SKM-1 treated with dmso at 0.1 percent for 144 hours (cell line): ENCODE results near the gene CRYGN.

Source experiments
- DNase-seq: peaks from one replicate; lab custom pipeline; 2025; ENCODE audit not compliant: unreplicated experiment; lab: John Stamatoyannopoulos, UW

CRYGN gene

DNA sequence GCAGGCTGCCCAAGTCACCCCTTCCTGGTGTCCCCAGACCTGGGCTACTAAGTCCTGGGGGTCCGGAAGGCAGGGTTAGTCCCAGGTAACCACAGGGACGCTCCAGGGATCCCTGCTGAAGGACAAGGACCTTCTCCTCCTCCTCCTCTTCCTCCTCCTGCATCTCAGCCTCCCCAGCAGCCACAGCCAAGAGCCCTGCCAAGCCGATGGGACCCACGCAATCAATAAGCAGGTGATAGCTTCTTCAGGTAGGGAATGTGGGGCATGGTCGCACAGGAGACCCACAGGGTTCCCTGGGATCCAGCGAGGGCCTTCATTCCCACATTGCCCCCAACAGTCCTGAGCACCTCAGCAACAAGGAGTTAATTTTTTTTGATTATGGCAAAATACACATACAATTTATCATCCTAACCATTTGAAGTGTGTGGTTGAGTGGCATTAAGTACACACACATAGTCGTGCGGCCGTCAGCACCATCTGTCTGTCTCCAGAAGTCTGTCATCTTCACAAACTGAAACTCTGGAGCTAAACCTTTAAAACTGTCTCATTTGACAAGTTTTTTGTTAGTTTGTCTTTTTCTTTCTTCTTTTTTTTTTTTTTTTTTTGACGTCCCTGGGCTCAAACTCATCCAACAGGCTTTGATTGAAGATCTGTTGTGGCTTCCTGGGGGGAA lies 12.1 kb downstream of the CRYGN start:
- DNase-seq: no peak

DNA sequence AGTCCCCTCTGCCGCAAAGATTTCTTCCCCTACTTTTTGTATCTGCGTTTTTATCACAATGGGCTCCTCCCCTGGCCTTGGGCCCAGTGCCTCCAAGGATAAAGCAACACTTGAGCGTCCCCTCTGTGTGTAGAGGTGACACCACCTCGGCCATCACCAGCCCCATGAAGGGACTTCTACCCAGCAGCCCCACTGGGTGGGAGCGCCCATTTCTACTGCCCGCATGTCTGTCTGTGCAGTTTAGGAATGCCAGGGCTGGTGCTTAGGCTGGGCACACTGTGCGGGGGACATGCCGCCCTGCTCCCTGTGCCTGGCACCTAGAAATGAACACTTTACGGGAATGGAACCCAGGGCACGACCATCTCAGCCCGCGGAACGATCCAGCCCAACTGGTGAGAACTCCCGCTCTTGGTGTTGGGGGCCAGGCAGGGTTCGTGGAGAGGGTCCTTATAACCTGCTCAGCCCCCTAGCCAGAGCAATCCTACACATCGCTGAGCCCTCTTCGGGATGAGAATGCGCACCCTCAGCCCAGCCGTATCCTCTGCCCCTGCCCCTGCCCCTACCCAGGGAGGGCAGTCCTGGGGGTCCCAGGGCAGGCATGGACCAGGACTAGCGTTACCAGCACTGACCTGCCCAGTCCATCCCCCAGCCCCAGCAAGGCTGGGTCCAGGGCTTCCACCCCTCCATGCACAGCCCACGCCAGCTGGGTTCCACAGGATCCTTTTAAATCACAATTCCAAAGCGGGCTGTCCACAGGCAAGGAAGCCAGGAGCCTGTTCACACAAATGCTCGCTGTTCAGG lies 12.8 kb downstream of the CRYGN start:
- DNase-seq: no peak

DNA sequence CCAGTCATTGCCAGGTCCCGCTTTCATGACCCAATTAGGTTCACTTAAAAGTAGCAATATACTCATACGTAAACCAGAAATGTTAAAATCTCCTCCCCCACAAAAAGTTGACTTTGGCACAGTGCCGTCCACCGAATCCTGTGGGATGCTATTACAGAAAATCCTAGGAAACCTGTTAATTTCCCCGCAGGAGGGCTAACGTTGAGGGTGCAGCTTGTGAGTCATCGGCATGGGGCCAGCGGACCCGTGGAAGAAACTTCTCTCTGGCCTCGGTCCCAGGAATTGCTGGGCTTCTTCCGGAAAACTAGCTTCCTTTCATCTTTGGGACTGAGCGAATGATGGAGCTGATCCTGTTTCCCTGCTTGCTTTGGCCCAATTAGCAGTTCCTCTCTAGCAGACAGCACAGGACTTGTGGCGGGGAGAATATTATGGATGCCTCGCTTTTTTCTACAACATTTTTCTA lies 13.5 kb downstream of the CRYGN start:
- DNase-seq: no peak

DNA sequence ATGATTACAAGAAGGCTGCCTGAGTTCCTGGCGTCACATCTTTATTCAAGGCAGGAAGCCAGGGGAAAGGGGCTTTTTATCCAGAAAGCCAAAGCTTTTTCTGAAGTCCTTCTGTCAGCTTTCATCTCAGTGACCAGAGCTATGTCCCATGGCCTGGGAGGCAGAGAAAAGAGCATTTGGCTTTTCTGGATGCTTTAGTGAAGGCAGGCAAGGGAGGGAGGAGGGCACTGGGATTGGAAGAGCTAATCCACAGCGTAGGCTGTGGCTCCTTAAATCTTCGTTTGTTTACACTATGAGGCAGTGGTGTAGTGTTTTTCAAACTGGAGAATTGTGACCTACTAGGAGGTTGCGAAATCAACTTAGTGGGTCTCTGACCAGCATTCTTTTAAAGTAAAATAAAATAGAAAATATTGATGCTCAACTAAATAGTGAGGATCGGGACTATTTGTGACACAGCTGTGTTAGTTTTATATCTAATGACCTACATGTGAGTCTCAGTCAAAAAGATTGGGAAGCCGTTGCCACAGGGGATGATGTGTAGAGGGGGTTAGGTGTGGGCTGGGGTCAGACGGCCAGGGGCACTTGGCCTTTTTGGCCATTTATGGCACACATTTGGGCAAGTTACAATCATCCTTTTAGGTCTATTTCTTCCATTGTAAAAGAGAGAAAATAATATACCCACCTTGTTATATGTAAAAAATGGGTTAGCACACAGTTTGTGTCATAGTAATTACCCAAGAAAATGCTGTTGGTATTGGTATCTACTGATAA lies 14.1 kb downstream of the CRYGN start:
- no peak for DNase-seq

DNA sequence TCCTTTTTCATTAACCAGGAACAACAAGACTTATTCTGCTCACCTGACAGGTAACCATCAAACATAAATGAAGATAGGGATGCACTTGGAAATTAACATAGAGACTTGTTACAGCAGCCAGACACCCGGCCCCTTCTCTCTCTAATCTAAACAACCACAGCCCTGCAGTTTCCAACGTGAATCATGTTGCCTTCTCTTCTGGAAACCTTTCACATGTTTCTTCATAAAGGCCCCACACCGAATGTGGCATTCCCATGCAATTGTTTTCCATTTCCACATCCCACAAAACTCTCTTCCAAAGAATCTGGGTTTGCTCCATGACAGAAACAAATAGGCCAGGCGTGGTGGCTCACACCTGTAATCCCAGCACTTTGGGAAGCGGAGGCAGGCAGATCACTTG lies 15.1 kb downstream of the CRYGN start:
- no peak for DNase-seq

DNA sequence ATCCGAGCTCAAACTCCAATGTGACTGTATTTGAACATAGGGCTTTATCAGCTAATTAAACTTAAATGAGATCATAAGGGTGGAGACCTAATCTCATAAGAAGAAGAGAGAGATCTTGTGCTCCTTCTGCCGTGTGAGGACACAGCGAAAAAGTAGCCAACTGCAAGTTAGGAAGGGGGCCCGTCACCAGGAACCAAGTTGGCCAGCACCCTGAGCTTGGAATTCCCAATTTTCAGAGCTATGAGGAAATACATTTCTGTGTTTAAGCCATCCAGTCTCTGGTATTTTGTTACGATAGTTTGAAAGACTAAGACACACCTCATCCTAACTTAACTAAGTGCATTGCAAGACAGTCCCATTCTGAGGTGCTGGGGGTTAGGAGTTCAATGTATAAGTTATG lies 16.0 kb downstream of the CRYGN start:
- no peak for DNase-seq

DNA sequence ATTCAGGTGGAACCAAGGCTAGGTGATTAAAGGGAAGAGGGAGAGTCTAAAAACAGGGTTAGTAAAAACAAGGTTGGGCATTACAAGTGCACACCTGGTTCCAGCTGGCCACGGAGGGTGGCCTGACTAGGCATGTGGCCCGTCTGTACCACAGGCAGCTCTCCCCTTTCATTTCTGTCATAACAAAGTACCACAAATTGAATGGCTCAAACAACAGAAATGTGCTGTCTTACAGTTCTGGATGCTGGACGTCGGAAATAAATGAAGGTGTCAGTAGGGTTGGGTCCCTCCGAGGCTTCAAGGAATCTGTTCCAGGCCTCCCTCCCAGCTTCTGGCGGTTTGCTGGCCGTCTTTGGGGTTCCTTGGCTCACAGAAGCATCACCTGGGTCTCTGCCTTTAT lies 16.7 kb downstream of the CRYGN start:
- no peak for DNase-seq

DNA sequence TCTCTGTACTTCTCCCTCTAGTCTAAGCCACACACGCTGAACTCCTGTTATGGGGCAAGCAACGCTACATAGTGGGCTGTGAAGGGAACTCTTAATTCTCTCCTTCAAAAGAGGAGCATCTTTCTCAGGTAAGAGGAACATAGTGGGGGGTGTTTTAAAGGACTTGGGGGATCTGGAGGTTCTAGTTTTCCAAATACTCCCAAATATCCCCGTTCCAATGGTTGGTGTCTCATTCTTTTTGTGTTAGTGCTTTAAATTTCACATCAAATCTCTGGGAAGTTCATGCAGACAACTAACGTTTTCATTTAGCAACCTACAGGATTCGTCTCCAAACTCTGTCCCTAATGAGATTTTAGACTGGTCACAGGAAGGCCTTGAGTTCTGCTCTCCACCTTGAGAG lies 17.7 kb downstream of the CRYGN start:
- no peak for DNase-seq

DNA sequence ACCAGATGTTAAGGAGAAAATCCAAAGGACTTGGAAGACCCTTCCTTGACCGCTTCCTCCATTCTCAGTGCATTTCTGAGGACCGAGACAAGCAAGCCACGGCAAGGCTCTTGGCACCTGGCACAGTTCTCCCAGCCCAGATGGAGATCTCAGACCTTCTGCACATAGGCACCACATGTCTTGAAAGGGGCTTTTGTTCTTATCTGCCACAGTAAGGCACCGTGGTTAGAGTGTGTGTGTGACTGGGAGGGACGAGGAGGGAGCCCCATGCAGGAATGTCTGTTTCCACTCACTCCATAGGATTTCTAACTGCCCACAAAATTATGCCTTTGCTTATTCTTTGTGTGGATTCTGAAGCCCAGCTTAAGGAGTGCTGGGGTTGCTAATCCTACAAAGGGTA lies 19.8 kb downstream of the CRYGN start:
- DNase-seq: no peak

DNA sequence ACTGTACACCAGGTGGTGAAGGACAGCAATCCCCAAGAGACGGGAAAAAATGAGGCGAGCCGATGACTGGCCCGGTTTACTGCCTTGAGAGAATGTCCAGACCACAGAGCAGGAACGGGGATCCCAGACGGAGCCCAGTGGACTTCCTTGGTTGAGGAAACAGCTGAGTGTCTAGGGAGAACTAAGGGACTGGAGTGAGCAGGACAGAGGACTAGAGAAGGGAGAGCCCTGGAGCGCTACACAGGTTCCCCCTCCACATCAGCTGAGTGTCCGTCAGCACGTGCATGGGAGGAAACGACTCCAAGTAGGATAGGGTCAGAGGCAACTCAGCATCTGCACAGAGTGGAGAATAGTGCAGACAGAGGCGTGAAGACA lies 23.0 kb downstream of the CRYGN start:
- no peak for DNase-seq

DNA sequence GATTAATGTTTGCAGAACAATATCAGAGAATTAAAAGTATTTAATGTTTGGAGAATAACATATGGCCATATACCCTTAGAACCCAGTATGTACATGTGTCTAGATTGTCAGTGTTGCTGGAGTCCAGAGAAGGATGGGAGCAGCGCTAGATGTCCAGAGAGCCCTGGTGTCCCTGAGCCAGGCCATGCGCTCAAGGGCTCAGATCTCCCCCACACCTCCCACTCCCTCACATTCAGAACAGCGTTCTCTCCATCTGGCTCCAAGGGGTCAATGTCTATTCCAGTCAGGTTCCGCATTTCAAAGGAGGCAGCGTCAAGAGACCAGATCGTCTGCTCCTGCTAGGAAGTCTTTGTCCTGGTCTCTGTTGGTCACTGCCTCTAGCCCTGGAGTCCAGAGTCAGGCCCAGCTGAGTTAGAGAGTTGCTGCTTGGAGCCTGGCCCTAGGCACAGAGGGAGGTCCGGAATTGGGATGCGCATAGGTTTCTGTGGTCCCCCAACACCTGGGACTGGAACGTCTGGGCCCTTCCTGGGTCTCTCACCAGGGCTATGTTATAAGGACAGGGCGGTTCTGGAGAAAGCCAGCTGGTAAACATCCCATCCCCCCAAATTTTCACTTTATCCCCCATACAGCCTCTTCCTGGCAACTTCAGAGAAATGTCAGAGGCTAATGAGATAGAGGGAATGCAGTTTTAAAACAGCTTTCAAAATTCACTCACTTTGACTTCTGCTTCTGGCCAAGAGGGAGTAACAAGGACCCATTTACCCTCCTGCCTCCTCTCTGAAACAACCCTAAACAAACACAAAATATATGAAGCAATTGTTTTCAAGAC lies 23.6 kb downstream of the CRYGN start:
- DNase-seq: no peak

DNA sequence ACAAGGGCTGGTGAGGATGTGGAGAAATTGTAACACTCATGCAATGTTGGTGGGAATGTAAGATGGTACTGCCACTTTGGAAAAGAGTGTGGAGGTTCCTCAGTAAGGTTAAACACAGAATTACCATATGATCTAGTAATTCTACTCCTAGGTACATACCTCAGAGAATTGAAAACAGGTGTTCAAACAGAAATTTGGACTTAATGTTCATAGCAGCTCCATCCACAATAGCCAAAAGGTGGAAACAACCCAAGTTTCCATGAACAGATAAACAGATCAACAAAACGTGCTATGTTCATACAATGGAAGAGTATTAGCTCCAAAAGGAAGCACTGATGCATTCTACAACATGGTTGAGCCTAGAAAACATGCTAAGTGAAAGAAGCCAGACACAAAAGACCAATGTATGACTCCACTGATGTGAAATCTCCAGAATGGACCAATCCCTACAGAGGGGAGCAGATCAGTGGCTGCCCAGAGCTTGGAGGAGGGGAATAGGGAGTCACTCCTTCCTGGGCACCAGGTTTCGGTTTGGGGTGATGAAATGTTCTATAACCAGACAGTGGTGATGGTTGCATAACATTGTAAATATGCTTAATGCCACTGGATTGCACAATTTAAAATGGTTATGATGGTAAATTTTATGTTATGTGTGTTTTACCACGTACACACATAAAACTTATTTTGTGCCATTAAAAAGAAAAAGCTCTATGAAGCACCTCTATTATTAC lies 24.4 kb downstream of the CRYGN start:
- DNase-seq: peak; percentile 71

DNA sequence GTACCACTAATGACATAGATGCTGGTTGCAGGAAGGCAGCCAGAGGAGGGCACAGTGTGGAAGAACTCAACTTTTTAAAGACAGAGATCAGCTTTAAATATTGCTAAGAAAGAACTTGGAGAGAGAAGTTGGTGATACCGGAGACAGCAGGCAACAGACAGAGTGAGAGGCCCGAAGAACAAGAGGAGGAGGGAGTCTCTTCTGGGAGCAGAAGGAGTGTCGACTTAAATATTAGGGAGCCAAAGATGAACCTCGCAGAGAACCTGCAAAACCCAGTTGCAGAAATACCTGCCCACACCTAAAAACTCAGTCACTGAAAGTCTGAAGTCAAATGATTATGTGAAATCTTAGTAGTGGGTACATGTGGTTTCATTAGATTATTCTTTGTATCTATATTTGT lies 26.7 kb downstream of the CRYGN start:
- DNase-seq: no peak

DNA sequence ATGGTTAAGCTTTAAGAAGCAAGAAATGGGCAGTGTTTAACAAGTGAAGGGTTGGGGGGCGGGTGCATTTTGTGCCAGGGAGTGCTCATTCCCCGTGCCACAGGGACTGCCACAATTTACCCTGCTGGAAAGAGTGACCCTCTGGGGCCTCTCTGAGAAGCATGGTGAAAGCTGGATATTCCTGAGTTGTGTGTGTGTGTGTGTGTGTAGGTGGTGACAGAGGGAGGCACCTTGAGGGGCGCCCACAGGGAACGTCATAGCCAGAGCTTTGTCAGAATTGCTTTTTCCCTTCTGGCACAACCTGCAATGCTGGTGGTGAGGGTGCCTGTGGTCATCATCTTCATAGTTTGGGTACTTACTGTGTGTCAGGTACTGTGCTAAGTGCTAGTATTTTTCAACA lies 27.6 kb downstream of the CRYGN start:
- DNase-seq: no peak

DNA sequence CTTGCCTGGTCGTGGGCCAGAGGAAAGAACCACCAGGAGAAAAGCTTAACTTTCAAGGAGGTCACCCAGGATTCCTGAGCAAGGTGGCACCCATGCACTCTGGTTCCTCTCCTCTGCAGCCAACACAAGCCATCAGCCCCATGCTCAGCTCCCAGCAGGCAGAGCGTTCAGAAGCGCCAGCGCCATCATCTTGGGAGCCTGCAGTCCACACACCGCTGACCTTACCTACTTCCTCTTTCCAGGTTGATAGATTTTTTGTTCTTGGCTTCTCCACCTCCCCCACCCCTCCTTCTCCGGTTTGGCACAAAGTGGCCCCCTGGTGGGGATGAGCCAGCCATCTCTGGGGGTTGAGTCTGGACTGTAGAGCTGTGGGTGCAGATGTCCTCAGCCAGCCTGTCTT lies 28.4 kb downstream of the CRYGN start:
- peak; percentile 61 for DNase-seq

DNA sequence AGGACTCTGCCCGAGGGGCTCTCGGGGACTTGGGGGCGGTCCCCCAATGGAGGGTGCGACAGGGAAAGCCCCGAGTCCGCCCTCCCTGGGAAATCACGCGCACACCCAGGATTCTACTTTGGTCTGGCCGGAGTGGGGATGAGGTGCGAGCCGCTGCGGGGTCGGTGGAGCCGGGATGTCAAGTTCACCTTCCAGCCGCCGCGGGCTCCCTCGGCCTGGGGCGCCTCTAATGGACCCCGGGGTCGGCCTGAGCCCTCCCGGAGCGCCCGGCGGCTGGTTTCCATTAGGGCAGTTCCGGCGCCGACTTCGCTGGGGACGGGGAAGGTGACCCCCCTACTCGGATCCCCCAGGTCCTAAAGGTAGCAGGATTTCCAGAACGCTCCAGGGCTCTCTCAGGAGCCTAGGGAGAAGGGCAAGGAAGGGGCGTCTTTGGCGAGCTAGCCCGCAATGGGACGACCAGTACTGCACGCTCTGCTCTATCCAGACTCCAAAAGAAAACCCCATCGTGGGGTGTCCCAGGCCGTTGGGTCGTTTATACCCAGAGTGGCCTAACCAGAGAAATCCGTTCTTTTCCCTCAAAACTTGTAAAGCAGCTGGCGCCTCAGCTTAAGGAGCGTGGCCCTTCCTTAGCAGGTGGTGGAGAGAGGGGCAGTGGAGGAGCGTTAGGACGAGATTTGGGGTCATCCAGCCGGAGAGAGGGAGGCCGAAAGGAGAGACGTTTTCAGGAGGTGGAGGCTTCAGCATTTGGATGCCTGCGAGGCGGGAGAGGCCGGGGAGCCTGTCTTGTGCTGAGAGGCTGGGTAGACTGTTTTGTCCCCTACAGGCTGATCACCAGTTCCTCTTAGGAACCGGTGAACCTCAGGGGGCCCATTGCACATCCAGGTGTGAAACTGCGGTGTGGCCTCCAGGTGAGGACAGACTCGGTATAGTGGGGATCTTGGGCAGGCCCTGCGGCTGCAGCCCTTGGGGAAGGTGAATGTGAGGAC lies 29.2 kb downstream of the CRYGN start:
- DNase-seq: no peak

DNA sequence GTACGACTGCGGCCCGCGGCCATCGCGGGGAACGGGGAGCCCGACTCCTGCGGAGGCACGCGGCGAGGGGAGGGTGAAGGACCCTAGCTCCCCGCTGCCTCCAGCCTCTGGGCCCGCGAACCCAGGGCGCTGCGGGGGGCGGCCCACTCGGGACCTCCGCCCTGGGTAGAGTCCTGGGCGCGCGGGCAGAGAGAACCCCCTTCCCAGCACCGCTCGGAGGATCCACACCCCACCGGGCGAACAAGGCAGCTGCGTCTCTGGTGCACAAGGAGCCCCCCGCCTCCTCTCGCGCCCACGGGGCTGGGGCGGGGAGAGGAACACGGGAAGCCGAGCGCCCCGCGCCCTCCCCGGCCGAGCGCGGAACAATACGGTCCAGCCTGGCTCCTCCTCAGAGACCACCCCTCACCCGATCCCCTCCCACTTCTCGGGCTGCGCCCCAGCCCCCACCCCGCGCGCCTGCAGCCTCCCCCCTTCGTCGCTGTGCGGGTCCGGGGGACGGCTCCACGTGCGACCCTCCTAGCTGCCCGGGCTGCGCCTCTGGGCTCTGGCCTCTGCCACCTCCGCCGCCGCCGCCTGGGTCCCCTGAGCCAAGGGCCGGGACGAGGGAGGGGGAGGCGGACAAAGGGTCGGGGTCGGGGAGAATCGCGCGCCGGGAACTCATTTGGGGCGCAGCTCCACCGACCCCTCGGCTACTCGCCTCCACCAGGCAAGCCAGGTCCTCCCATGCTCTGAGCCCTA lies 30.1 kb downstream of the CRYGN start, which contains the start of gene WDR86:
TSS of gene WDR86 (minus strand) at position 372 of the 738 bp plus-strand sequence. CDS start 449 bp downstream, outside the sequence.
- no peak for DNase-seq
